Measurements from ENCODE around the gene MIXL1.

GRCh38 chr1:226207048-226207447, 16.4 kb upstream of the MIXL1 start:
- TF ChIP-seq CTCF (conservative IDR thresholded peaks at IDR 0.05) (no peak), EZH2 (IDR thresholded peaks at IDR 0.05; ENCODE audit: low read depth) (no peak)

Measured in PC-9 (cell line).